Vagina (tissue), 2 donors: ENCODE results near the gene MRPS27.

Source experiments
- POLR2A ChIP-seq, 2 donors: fragments of 450-650 bp; IDR thresholded peaks; one replicate each; pipeline ENCODE4 v1.6.1; 2017; ENCODE audit warnings: antibody characterized with exemption in 2 of 2, mild to moderate bottlenecking in 2 of 2, moderate library complexity in 2 of 2
- POLR2AphosphoS5 ChIP-seq, 2 donors: sonication (generic); formaldehyde crosslinking; IDR thresholded peaks; one replicate each; pipeline ENCODE4 v1.9.0; 2017; ENCODE audit warnings: antibody characterized with exemption in 2 of 2, mild to moderate bottlenecking in 2 of 2, low read depth in 1 of 2; ENCODE audit not compliant: insufficient read depth in 1 of 2
- TF ChIP-seq, protein P1 (sequence below), 3 experiments: fragments of 450-650 bp in 2 of 3; fragments of 200-600 bp in 1 of 3; sonication (generic) in 1 of 3; IDR thresholded peaks; one replicate each; pipeline ENCODE4 v1.5.1; 2017 to 2019; ENCODE audit warnings: antibody characterized with exemption in 3 of 3, mild to moderate bottlenecking in 2 of 3, moderate library complexity in 2 of 3

- TF ChIP-seq, protein P1, sequence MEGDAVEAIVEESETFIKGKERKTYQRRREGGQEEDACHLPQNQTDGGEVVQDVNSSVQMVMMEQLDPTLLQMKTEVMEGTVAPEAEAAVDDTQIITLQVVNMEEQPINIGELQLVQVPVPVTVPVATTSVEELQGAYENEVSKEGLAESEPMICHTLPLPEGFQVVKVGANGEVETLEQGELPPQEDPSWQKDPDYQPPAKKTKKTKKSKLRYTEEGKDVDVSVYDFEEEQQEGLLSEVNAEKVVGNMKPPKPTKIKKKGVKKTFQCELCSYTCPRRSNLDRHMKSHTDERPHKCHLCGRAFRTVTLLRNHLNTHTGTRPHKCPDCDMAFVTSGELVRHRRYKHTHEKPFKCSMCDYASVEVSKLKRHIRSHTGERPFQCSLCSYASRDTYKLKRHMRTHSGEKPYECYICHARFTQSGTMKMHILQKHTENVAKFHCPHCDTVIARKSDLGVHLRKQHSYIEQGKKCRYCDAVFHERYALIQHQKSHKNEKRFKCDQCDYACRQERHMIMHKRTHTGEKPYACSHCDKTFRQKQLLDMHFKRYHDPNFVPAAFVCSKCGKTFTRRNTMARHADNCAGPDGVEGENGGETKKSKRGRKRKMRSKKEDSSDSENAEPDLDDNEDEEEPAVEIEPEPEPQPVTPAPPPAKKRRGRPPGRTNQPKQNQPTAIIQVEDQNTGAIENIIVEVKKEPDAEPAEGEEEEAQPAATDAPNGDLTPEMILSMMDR (IDR thresholded peaks at IDR 0.05), result no peak
- TF ChIP-seq POLR2A (IDR thresholded peaks at IDR 0.05), result no peak
- no peak for TF ChIP-seq POLR2AphosphoS5 (IDR thresholded peaks at IDR 0.05; ENCODE audit: insufficient read depth in 1 of 2, low read depth in 1 of 2)
Measured at GRCh38 chr5:72199681-72200080, 120.4 kb downstream of the MRPS27 start.
